K562 (cell line): ENCODE data around the gene SLC36A1. TPM values are rescaled to one million over a fixed set of nuclear protein-coding genes. Genes with fewer than 3 reads are reported as not detected.
A peak's percentile ranks its signal among the peaks of the same experiment; 100 is the strongest.

Experiments
- BRD9 ChIP-seq: fragments of 450-650 bp; IDR thresholded peaks from 2 replicates; pipeline ENCODE4 v1.6.1; 2018; ENCODE audit warnings: low read depth; ENCODE audit not compliant: partially characterized antibody
- GTF2A2 ChIP-seq: IDR thresholded peaks from 2 replicates; pipeline ENCODE4 v1.6.1; 2016; ENCODE audit warnings: mild to moderate bottlenecking, missing genetic modification characterization, missing compliant biosample characterization
- HDAC1 ChIP-seq, 2 experiments: fragments of 450-650 bp; IDR thresholded peaks; 2 replicates each; pipeline ENCODE4 v1.6.1; 2016 to 2017; ENCODE audit warnings: inconsistent platforms in 1 of 2, mild to moderate bottlenecking in 1 of 2, moderate library complexity in 1 of 2
- HINFP ChIP-seq: fragments of 450-650 bp; conservative IDR thresholded peaks from 2 replicates; pipeline ENCODE4 v1.6.1; 2016; ENCODE audit warnings: missing genetic modification characterization, low read depth, mild to moderate bottlenecking, control low read depth, missing compliant biosample characterization
- NFATC3 ChIP-seq: fragments of 450-650 bp; IDR thresholded peaks from 2 replicates; pipeline ENCODE4 v1.6.1; 2017; ENCODE audit warnings: mild to moderate bottlenecking
- NONO ChIP-seq, 2 experiments: fragments of 200-400 bp in 1 of 2; fragments of 450-650 bp in 1 of 2; formaldehyde crosslinking in 1 of 2; IDR thresholded peaks; 2 replicates each; pipeline ENCODE4 v1.6.1; 2017; ENCODE audit warnings: low read depth in 2 of 2, mild to moderate bottlenecking in 2 of 2, moderate library complexity in 2 of 2, low read length in 1 of 2
- PHB2 ChIP-seq: fragments of 450-650 bp; IDR thresholded peaks from 2 replicates; pipeline ENCODE4 v1.6.1; 2017; ENCODE audit warnings: low read depth
- POLR2H ChIP-seq: IDR thresholded peaks from 2 replicates; pipeline ENCODE4 v1.6.1; 2016; ENCODE audit warnings: missing genetic modification characterization, low read depth, mild to moderate bottlenecking, control low read depth, missing compliant biosample characterization, moderate library complexity
- RUNX1 ChIP-seq: sonication (generic); IDR thresholded peaks from 2 replicates; pipeline ENCODE4 v1.6.1; 2016; ENCODE audit warnings: antibody characterized with exemption, low read depth
- SMARCE1 ChIP-seq: fragments of 450-650 bp; IDR thresholded peaks from 2 replicates; pipeline ENCODE4 v1.7.1; 2016; ENCODE audit warnings: mild to moderate bottlenecking
- XRCC5 ChIP-seq: fragments of 200-400 bp; formaldehyde crosslinking; IDR thresholded peaks from 2 replicates; pipeline ENCODE4 v1.6.1; 2017; ENCODE audit warnings: low read depth, mild to moderate bottlenecking, low read length
- ZNF232 ChIP-seq: sonication (generic); formaldehyde crosslinking; IDR thresholded peaks from 2 replicates; pipeline ENCODE4 v1.8.0; 2022; ENCODE audit warnings: mild to moderate bottlenecking, missing genetic modification reagents
- polyA plus RNA-seq, 8 experiments: library from polyadenylated mRNA; depleted of rRNA in 4 of 8; stranded (reverse) in 5 of 8; unstranded in 3 of 8; fragments of >200 nt; fragmentation: Nextera tagmentation in 2 of 8; fragmentation: Illumina TruSeq in 1 of 8; extraction: Ambion mirVana in 2 of 8; extraction: Trizol in 1 of 8; gene quantifications; 2 replicates each; pipeline versions ENCODE4 v1.2.1 to v1.2.3, GENCODE V29; 2011 to 2014; ENCODE audit warnings: inconsistent platforms in 1 of 8, missing spikeins in 1 of 8
- total RNA-seq, 7 experiments: library from RNA; depleted of rRNA in 6 of 7; stranded (reverse); fragments of >200 nt in 6 of 7; fragmentation: Illumina TruSeq in 2 of 7; extraction: Trizol in 2 of 7; gene quantifications; 2 replicates each; pipeline versions ENCODE4 v1.2.1 to v1.2.3, GENCODE V29; 2011 to 2021; ENCODE audit warnings: low replicate concordance in 1 of 7
- TF ChIP-seq, protein P1 (sequence below): fragments of 200-800 bp; sonication (Bioruptor generic); IDR thresholded peaks from 2 replicates; pipeline ENCODE4 v1.6.1; 2017; ENCODE audit warnings: missing genetic modification characterization, missing compliant biosample characterization
- TF ChIP-seq, protein P2 (sequence below), 2 experiments: fragments of 150-350 bp in 1 of 2; IDR thresholded peaks; 2 replicates each; pipeline ENCODE4 v1.6.1; 2012 to 2016; ENCODE audit warnings: low read depth in 2 of 2, low read length in 2 of 2, mild to moderate bottlenecking in 1 of 2, moderate library complexity in 1 of 2
- TF ChIP-seq, protein P3 (sequence below): fragments of 250-450 bp; sonication (Bioruptor Pico); IDR thresholded peaks from 2 replicates; pipeline ENCODE4 v1.4.0; 2020; ENCODE audit warnings: mild to moderate bottlenecking, moderate library complexity
- TF ChIP-seq, protein P4 (sequence below): sonication (generic); formaldehyde crosslinking; IDR thresholded peaks from 2 replicates; pipeline ENCODE4 v1.8.0; 2022; ENCODE audit warnings: mild to moderate bottlenecking, low read depth, missing genetic modification reagents
- TF ChIP-seq, protein P5 (sequence below), 3 experiments: fragments of 200-800 bp in 1 of 3; sonication (Bioruptor generic) in 1 of 3; sonication (generic) in 1 of 3; formaldehyde crosslinking in 1 of 3; IDR thresholded peaks; 2 replicates each; pipeline versions ENCODE4 v1.6.1 to v1.8.0; 2016 to 2022; ENCODE audit warnings: mild to moderate bottlenecking in 2 of 3, missing compliant biosample characterization in 2 of 3, missing genetic modification characterization in 2 of 3, missing genetic modification reagents in 1 of 3

The SLC36A1 gene
- total and polyA plus RNA-seq, 9 of the 15 experiments (the other 6 are each of a cell fraction or from before 2014, with no cell fraction given) = 1.6 to 8.4 (median 4.6) TPM

DNA sequence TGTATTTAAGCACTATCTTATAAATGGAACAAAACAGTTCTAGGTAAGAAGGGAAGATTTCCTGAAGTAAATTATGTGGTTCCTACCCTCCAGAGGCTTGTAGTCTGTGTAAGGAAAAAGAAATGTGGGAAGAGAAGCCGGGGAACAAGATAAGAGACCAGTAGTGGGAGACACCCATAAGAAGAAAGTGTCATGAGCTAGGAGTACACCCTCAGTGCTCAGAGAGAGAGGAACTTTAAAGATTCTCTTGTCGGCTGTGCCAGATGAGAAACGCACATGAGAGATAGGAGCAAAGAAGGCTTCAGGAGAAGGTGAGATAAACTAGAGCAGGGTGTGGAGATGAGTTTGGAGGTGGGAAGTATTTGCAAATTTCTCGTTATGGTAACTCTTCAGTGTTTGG lies 18.1 kb downstream of the SLC36A1 start (continued):
- TF ChIP-seq GTF2A2 (tag) (no peak), BRD9 (no peak), XRCC5 (no peak), RUNX1 (no peak), HDAC1 (IDR thresholded peaks at IDR 0.05) (peak in 1 of 2 experiments; percentile 62; a peak in 1 of 4 replicates), HINFP (no peak), POLR2H (tag) (no peak), NFATC3 (no peak), SMARCE1 (peak; percentile 73; the same call in 1 of the 2 replicates), ZNF232 (CRISPR knock-in tag) (no peak), NONO (IDR thresholded peaks at IDR 0.05; ENCODE audit: low read depth in 2 of 2, low read length in 1 of 2) (peak in 1 of 2 experiments; percentile 18; a peak in 1 of 4 replicates), PHB2 (peak; percentile 73)
- TF ChIP-seq, protein P1, sequence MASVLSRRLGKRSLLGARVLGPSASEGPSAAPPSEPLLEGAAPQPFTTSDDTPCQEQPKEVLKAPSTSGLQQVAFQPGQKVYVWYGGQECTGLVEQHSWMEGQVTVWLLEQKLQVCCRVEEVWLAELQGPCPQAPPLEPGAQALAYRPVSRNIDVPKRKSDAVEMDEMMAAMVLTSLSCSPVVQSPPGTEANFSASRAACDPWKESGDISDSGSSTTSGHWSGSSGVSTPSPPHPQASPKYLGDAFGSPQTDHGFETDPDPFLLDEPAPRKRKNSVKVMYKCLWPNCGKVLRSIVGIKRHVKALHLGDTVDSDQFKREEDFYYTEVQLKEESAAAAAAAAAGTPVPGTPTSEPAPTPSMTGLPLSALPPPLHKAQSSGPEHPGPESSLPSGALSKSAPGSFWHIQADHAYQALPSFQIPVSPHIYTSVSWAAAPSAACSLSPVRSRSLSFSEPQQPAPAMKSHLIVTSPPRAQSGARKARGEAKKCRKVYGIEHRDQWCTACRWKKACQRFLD (CRISPR knock-in tag) = no peak
- TF ChIP-seq, protein P2, sequence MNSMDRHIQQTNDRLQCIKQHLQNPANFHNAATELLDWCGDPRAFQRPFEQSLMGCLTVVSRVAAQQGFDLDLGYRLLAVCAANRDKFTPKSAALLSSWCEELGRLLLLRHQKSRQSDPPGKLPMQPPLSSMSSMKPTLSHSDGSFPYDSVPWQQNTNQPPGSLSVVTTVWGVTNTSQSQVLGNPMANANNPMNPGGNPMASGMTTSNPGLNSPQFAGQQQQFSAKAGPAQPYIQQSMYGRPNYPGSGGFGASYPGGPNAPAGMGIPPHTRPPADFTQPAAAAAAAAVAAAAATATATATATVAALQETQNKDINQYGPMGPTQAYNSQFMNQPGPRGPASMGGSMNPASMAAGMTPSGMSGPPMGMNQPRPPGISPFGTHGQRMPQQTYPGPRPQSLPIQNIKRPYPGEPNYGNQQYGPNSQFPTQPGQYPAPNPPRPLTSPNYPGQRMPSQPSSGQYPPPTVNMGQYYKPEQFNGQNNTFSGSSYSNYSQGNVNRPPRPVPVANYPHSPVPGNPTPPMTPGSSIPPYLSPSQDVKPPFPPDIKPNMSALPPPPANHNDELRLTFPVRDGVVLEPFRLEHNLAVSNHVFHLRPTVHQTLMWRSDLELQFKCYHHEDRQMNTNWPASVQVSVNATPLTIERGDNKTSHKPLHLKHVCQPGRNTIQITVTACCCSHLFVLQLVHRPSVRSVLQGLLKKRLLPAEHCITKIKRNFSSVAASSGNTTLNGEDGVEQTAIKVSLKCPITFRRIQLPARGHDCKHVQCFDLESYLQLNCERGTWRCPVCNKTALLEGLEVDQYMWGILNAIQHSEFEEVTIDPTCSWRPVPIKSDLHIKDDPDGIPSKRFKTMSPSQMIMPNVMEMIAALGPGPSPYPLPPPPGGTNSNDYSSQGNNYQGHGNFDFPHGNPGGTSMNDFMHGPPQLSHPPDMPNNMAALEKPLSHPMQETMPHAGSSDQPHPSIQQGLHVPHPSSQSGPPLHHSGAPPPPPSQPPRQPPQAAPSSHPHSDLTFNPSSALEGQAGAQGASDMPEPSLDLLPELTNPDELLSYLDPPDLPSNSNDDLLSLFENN (IDR thresholded peaks at IDR 0.05; ENCODE audit: low read depth in 2 of 2, low read length in 2 of 2) = 0 out of 4 replicates have a peak, but pooled peaks of 1 of the 2 experiments have one; percentile 51
- TF ChIP-seq, protein P3, sequence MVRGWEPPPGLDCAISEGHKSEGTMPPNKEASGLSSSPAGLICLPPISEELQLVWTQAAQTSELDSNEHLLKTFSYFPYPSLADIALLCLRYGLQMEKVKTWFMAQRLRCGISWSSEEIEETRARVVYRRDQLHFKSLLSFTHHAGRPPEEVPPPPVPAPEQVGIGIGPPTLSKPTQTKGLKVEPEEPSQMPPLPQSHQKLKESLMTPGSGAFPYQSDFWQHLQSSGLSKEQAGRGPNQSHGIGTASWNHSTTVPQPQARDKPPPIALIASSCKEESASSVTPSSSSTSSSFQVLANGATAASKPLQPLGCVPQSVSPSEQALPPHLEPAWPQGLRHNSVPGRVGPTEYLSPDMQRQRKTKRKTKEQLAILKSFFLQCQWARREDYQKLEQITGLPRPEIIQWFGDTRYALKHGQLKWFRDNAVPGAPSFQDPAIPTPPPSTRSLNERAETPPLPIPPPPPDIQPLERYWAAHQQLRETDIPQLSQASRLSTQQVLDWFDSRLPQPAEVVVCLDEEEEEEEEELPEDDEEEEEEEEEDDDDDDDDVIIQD (CRISPR knock-in tag) = no peak
- TF ChIP-seq, protein P4, sequence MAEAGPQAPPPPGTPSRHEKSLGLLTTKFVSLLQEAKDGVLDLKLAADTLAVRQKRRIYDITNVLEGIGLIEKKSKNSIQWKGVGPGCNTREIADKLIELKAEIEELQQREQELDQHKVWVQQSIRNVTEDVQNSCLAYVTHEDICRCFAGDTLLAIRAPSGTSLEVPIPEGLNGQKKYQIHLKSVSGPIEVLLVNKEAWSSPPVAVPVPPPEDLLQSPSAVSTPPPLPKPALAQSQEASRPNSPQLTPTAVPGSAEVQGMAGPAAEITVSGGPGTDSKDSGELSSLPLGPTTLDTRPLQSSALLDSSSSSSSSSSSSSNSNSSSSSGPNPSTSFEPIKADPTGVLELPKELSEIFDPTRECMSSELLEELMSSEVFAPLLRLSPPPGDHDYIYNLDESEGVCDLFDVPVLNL (CRISPR knock-in tag) = no peak
- TF ChIP-seq, protein P5, sequence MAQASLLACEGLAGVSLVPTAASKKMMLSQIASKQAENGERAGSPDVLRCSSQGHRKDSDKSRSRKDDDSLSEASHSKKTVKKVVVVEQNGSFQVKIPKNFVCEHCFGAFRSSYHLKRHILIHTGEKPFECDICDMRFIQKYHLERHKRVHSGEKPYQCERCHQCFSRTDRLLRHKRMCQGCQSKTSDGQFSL (CRISPR knock-in tag; IDR thresholded peaks at IDR 0.05) = no peak
- TF ChIP-seq, protein P5 (tag; IDR thresholded peaks at IDR 0.05) = no peak
